ENCODE data around the gene CCDC148.

Gene CCDC148

GRCh38 chr2:158144914-158145625 is 311.5 kb downstream of the CCDC148 start:
- no peak for DNase-seq

- no peak for DNase-seq
These were observed 312.7 kb downstream of the CCDC148 start for GRCh38 chr2:158143703-158144360.

- no peak for DNase-seq
These were observed 313.8 kb downstream of the CCDC148 start for GRCh38 chr2:158142568-158143332.

GRCh38 chr2:158142165-158142564 is 314.4 kb downstream of the CCDC148 start:
- no peak for DNase-seq

GRCh38 chr2:158140201-158140600 is 316.4 kb downstream of the CCDC148 start:
- DNase-seq = no peak

- DNase-seq = no peak
These were observed 318.3 kb downstream of the CCDC148 start for GRCh38 chr2:158138255-158138654.

- no peak for DNase-seq
These were observed 321.5 kb downstream of the CCDC148 start for GRCh38 chr2:158135096-158135495.

- no peak for DNase-seq
These were observed 321.9 kb downstream of the CCDC148 start for GRCh38 chr2:158134655-158135054.

GRCh38 chr2:158134055-158134454 is 322.5 kb downstream of the CCDC148 start:
- DNase-seq = no peak

- DNase-seq = no peak
These were observed 324.5 kb downstream of the CCDC148 start for GRCh38 chr2:158131919-158132566.

- no peak for DNase-seq
These were observed 325.1 kb downstream of the CCDC148 start for GRCh38 chr2:158131483-158131912.

- DNase-seq = no peak
These were observed 325.6 kb downstream of the CCDC148 start for GRCh38 chr2:158130832-158131473.

GRCh38 chr2:158129037-158129436 is 327.5 kb downstream of the CCDC148 start:
- no peak for DNase-seq

GRCh38 chr2:158128168-158128973 is 328.2 kb downstream of the CCDC148 start:
- no peak for DNase-seq

- DNase-seq = no peak
These were observed 329.2 kb downstream of the CCDC148 start for GRCh38 chr2:158127380-158127804.

- DNase-seq = no peak
These were observed 330.6 kb downstream of the CCDC148 start for GRCh38 chr2:158125756-158126498.

GRCh38 chr2:158124896-158125295 is 331.7 kb downstream of the CCDC148 start:
- no peak for DNase-seq

Data from stimulated activated CD4-positive, alpha-beta T cell treated with anti-CD3 and anti-CD28 coated beads, Interleukin-1b, Interleukin-23, amount 100 ng/mL, for 48 hours (primary cell).